Inferior parietal cortex (tissue), 1 donor: ENCODE measurements around the gene CCT6A.
A peak's percentile ranks its signal among the peaks of the same experiment; 100 is the strongest.
"Not testable (repeated sequence)": the region's sequence is repeated elsewhere in the genome, so short reads cannot be mapped to it uniquely, and the experiment has no call there.

Experiments used
- DNase-seq: peaks from one replicate; pipeline ENCODE4 v3.0.0-alpha.2; 2016; ENCODE audit errors: extremely low spot score

Gene CCT6A

DNA sequence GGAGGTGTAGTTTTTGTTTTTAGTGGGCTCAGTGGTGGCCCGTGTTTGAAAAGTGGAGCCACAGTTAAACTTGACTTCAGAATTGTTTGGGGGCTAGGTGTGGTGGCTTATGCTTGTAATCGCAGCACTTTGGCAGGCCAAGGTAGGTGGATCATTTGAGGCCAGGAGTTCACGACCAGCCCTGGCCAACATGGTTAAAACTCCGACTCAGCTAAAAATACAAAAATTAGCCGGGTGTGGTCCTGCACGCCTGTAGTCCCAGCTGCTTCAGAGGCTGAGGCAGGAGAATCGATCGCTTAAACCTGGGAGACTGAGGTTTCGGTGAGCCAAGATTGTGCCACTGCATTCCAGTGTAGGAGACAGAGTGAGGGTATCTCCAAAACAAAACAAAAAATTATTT, 1.8 kb downstream of the CCT6A start:
- no peak for DNase-seq

DNA sequence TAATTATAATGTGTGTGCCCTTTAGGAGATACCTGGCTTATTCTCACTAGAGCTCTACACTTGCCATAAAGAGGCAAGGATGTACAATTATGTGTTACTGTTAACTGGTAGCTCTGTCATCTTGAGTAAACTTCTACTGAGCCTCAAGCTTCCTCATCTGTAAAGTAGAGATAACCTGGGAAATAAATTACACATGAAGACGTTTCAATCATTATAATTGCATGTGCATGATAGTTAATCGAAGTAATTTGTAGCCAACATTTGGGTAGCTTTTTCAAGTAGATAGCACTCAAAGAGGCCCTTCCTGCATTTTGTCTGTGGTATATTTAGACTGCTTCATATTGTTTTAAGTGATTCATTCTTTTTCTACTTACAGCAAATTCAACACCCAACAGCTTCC, 2.4 kb downstream of the CCT6A start:
- DNase-seq: no peak

DNA sequence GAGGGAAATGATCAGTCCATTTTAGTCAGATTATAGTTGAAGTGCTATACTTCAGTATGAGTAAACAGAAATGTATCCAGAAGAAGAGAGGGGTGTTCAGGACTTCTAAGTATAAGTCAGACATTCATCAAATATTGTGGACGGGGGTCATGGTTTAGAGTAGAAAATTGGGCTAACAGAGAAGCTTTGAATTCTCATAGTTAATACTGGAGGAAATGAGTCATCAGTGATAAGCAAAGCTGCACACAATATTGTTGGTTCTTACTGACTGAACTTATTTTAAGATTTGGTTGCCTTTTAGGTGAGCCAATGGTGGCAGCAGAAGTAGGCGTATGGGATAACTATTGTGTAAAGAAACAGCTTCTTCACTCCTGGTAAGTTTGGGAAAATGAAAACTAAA, 10.8 kb downstream of the CCT6A start:
- no peak for DNase-seq

DNA sequence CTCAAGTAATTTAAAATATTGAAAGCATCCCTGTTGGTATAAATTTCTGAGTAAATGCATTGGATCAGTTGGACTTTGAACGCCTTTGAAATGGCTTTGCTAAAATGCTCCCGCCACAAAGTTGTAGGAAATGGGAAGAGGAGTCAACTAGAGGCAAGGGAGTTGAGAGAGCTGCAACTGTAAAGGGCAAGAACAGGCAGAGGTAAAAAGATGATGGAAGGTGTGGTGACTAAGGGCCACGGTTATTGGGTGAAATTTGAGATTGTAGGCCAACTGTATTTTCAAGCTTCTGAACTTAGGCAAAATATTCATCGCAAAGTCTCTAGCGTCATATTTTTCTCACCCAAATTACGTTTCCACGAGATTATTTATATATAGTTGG, 11.9 kb downstream of the CCT6A start:
- no peak for DNase-seq

DNA sequence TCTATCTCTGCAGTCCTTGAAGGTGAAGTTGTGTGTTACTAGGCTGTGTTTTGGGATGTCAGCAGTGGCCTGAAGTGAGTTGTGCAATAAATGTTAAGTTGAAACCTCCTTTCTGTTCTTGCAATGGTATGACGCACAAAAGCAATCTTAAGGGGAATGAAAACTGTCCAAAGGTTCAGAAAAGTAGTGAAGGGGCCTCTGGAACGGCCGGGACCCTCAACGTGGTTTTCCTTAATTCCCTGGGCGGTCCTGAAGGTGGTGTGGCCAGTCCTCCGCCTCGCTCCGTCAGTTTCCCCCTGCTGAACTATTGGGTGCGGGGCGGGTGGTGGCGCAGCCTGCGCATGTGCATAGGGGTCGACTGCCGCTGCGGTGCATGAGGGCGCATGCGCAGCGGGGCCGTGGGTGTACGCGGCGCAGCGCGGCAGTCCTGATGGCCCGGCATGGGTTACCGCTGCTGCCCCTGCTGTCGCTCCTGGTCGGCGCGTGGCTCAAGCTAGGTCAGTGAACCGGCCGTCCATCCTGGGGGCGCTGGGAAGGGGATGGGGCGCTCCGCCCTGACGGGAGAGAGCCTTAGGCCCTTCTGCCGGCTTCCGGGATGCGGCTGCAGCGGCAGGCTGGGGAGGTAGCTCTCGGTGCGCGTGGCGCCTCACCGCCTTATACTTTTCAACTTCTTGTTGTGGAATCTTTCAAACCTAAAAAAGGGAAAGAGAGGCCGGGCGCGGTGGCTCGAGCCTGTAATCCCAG, 12.5 kb downstream of the CCT6A start, which contains the start of gene SUMF2:
SUMF2 (plus strand) TSS at position 405 of the 744 bp plus-strand sequence; CDS start at position 431, 26 bp downstream.
- DNase-seq: peak; percentile 94

DNA sequence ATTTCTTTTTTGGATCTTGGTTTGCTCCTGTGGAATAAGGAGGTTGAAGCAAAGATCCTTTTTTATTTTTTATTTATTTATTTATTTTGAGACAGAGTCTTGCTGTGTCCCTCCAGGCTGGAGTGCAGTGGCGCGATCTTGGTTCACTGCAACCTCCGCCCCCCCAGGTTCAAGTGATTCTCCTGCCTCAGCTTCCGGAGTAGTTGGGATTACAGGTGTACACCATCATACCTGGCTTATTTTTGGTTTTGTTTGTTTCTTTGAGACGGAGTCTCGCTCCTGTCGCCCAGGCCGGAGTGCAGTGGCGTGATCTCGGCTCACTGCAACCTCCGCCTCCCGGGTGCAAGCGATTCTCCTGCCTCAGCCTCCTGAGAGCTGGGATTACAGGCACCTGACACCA, 14.8 kb downstream of the CCT6A start:
- not testable (repeated sequence) for DNase-seq

DNA sequence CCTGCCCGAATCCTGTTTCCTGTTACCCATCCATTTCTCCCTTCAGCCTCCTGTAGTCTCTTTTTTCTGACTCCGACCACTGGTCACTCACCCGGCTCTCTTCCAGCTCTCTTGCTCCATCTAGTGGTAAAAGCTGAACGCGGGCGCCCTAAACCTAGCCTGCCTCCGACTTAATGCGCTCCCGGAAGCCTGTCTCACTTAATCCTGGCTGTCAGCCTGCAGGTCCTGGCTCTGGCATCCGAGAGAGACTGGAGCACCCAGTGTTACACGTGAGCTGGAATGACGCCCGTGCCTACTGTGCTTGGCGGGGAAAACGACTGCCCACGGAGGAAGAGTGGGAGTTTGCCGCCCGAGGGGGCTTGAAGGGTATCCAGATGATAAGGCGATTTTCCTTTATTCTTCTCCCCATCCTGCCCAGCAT, 22.8 kb downstream of the CCT6A start:
- DNase-seq: peak; percentile 91

DNA sequence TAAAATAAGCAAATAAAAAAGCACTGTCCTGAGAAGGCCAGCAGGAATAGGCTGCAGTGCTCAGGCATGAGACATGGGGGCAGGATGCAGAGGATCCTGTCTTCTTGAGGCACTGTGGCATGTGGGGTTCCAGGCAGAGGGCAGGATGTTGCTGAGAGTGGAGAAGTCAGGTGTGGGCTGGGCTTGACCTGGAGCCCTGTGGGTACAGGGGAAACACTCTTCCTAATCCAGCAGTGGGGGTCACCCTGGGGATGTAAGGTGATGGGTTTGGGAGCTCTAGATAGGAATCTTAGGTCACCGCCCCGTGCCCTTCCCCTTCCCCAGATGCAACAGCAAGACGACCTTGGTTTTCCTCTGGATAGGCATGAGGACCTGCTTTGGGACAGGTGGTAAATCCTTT, 26.1 kb downstream of the CCT6A start:
- DNase-seq: no peak

DNA sequence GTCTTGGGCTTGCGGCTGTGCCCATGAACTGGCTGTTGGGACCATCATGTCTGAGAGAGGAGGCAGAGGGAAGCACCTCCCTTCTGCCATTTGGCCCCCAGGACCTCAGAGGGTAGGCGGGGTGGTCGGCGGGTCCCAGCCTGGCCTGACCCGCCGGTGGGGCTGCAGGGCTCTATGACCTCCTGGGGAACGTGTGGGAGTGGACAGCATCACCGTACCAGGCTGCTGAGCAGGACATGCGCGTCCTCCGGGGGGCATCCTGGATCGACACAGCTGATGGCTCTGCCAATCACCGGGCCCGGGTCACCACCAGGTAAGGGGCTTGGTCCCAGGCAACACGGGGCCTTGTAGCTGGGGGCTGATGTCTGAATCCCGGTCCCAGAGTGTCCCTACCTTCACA, 26.6 kb downstream of the CCT6A start:
- no peak for DNase-seq

DNA sequence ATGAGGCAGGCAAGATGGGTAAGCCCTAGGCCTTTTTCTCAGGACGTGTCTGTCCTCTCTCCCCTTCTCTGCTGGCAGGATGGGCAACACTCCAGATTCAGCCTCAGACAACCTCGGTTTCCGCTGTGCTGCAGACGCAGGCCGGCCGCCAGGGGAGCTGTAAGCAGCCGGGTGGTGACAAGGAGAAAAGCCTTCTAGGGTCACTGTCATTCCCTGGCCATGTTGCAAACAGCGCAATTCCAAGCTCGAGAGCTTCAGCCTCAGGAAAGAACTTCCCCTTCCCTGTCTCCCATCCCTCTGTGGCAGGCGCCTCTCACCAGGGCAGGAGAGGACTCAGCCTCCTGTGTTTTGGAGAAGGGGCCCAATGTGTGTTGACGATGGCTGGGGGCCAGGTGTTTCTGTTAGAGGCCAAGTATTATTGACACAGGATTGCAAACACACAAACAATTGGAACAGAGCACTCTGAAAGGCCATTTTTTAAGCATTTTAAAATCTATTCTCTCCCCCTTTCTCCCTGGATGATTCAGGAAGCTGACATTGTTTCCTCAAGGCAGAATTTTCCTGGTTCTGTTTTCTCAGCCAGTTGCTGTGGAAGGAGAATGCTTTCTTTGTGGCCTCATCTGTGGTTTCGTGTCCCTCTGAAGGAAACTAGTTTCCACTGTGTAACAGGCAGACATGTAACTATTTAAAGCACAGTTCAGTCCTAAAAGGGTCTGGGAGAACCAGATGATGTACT, 28.1 kb downstream of the CCT6A start:
- peak; percentile 68 for DNase-seq

DNA sequence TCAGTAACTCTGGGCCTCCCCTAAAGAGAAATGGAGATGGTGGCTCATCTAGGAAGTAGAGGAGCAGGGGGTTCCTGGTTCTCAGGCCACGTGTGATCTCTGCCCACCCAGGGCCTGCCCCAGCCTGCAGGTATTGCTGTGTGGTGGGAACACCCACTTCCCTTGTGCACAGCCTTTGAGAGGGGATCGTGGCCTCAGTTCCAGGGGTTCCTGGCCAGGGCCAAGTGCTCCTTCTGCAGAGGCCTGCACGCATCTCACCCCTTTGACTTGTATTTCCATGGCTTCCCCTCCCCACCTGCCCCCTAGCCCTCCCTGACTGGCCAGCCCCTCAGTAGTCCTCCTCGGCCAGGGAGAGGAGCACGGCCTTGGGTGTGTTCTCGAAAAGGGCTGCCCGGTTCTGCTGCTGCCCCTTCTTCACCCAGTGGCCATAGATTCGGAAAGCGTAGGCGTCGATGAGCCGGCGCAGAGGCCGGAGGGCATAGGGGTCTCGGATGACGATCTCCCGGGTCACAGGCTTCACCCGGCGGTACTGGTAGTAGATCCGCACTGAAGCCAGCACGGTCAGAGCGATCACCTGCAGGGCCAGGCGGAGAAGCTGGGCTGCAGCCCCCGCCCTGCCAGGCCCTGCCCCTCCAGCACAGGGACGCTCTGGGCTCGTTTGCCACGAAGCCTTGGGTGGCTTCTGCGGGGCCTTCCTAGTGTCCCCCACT, 29.3 kb downstream of the CCT6A start:
- not testable (repeated sequence) for DNase-seq

DNA sequence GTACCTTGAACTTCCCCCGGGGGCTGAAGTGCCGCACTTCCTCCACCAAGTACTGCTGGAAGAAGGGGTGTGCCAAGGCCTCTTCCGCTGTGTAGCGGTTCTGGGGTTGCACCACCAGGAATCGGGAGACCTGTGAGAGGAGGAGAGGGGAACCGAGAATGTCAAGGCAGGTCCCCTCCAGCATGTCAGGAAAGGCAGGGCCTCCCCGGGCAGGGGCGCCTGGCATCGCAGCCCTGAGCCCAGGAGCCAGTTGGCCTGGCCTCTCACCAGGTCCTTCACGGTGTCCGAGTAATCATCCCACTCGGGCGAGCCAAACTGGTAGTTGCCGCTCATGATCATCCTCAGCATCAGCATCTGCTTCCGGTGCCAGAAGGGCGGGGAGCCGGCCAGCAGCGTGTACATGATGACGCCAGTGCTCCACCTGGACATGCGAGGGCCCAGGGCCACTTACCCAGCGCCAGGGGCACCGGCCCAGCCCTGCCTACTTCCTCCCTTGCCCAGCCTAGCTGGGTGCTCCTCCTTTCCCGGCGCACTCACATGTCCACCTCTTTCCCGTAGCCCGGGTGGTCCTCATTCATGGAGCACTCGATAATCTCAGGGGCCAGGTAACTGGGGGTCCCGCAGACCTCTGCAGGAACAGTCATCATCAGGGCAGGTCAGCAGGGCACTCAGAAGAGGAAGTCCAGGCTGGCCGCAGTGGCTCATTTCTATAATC, 30.2 kb downstream of the CCT6A start:
- DNase-seq: no peak

DNA sequence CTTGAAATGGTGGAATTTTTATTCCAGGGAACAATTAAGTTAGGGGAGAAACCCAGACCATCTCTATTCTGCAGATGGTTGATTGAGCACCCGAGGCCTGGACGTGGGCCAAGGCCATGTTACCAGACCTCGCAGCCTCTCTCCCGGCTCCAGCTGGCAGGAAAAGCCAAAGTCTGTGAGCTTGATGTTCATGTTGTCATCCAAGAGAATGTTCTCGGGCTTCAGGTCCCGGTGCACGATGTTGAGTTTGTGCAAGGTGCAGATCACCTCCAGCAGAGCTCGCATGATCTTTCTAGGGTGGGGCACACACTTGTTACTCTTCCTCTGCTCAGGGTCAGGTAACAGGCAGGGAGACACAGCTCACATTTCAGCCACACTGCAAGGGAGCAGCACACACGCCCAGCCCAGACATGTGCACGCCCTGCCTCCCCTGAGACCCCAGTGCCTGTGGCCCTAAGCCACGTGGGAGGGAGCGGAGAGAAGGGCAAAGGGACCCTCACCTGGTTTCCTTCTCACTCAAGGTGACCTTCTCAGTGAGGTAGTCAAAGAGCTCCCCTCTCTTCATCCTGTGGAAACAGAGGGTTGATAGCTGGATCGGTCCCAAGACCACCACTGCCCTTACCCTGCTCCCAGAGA, 31.7 kb downstream of the CCT6A start:
- no peak for DNase-seq

DNA sequence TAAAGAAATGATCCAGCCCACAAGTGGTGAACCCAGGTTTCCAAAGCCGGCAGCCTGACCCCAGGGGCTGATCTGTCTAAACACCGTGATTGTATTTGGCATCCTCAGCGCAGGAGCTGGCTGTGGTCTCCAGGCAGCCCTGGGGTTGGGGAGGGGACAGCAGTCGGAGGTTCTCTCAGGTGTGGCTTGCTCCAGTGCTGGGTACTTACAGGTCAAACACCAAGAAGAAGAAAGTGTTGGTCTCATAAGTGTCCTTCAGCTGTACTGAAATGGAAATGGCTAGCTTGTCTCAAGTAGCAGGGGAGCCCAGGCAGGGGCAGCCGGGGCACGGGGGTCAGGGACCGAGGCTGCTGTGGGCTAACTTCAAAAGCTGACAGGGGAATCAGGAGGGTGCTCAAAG, 35.2 kb downstream of the CCT6A start:
- no peak for DNase-seq

DNA sequence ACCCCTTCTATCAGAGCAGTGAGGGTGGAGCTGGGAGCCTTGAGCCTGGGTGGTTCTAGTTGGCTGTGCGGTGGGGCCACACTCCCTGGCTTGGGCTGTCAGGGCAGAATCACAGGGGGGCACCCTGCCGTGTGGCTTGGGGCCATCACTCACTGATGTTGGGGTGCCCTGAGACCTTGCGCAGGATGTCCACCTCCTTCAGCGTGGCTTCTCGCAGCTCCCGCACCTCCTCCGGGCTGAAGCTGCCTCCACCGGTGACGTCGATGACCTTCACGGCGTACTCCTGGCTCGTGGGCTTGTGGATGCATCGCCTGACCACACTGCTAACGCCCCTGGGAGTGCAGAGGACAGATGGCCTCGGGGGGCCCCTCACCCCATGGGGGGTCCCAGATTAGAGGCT, 35.9 kb downstream of the CCT6A start:
- no peak for DNase-seq

DNA sequence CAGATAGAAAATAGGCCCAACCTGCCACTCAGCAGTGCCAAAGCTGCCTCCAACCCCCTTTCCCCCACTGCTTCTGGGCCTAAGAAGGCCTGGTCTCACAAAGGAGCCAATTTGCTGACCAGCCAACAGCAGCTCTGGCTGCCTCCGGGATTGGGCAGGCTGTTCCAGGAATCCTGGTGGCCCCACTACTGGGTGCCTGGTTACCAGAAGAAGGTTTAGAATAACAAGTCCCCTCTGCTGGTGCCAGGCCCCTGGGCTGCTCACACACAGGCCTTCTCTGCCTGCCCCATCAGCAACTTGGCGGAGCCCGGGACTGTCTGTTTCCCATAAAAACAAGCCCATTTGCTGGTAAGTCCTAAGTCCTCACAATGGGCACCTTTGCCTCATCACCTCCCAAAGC, 40.0 kb downstream of the CCT6A start:
- DNase-seq: peak; percentile 20

DNA sequence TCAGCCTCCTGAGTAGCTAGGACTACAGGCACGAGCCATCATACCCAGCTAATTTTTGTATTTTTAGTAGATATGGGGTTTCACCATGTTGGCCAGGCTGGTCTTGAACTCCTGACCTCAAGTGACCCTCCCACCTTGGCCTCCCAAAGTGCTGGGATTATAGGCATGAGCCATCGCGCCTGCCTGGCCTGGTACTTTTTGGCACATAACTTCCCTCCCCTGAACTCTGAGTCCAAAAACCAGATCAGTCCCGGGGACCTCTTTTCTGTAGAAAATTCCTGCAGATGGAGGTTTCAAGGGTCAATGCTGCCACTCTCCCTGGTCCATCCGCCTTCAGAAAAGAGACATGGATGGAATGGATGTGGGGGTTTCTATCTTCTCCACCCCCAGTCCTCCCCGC, 40.8 kb downstream of the CCT6A start:
- DNase-seq: peak; percentile 8

DNA sequence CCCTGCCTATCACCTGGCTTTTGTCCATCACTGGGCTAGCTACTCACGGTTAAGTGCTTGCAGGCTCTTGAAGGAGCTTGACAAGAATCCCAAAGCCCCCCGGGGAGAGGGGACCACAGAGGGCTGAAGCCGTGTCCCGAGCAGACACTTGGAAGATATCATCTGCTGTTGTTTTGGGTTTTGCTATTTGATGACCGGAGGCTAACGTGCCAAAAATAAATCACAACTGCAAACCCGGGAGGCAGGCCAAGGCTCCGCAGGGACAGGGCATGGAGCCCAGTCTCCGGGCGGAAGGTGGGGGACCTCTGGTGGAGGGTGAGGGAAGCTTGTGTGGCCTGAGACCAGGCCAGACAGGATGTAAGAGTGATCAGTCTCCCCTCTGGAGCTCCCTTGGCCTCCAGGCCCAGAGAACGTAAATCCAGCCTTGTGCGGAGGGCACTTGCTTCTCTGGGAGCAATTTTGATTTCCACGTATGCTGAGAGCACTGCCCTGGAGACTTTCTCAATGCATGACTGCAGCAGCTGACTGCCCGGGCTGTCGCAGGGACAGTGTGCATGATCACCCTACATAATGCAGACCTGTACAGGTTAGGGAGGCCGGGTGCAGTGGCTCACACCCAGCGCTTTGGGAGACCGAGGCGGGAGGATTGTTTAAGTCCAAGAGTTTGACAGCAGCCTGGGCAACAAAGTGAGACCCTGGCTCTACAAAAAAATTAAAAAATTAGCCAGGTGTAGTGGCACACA, 41.4 kb downstream of the CCT6A start, which contains the start of gene PHKG1:
PHKG1 (minus strand) TSS at position 164 of the 743 bp plus-strand sequence. CDS start 4,011 bp downstream, outside the sequence.
- peak; percentile 79 for DNase-seq

DNA sequence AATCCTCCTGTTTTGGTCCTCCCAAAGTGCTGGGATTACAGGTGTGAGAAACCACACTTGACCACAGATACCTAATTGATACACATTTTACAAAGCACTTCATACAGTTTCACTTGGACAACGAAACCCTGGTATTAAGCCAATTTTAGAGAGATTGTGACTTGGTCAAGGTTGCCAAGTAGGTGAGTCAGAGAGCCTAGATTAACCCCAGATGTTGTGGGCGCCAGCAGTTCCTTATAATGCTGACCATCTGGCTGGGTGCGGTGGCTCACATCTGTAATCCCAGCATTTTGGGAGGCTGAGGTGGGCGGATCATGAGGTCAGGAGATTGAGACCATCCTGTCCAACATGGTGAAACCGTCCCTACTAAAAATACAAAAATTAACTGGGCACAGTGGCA, 46.1 kb downstream of the CCT6A start:
- no peak for DNase-seq

DNA sequence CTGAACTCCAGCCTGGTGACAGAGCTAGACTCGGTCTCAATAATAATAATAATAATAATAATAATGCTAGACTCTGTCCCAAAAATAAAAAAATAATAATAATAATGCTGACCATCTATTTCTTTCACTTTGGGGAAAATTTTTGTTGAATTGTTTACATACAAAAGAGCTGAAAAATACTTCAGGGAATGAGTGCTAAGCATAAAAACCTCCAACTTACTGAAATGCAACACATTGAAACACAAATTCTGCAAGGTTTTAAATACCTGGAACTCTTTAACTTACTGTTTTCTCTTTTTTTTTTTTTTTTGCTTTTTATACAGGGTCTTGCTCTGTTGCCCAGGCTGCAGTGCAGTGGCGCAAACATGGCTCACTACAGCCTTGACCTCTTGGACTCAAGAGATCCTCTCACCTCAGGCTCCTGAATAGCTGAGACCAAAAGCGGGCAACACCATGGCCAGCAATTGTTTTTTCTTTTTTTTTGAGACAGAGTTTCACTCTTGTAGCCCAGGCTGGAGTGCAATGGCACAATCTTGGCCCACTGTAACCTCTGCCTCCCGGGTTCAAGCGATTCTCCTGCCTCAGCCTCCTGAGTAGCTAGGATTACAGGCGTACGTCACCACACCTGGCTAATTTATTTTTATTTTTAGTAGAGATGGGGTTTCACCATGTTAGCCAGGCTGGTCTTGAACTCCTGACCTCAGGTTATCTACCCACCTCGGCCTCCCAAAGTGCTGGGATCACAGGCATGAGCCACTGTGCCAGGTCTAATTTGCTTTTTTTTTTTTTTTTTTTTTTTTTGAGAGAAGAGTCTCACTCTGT, 46.8 kb downstream of the CCT6A start:
- DNase-seq: not testable (repeated sequence)
